Mesenchymal stem cell (in vitro differentiated cells and primary cell): ENCODE results near the gene NANOG.
"Not testable (repeated sequence)": the region's sequence is repeated elsewhere in the genome, so short reads cannot be mapped to it uniquely, and the experiment has no call there.

Experiments
- DNase-seq: peaks from one replicate; pipeline ENCODE4 v3.0.0-alpha.2; 2013
- H2AFZ ChIP-seq: one replicate; pipeline ENCODE4 v1.6.1; 2013; ENCODE audit warnings: low read depth, mild to moderate bottlenecking, control low read depth, inconsistent platforms, low read length, moderate library complexity
- H2AK5ac ChIP-seq: 2 replicates; pipeline ENCODE4 v1.6.1; 2013; ENCODE audit warnings: low read length, moderate library complexity, mild to moderate bottlenecking, inconsistent platforms; ENCODE audit not compliant: severe bottlenecking
- H2BK120ac ChIP-seq: one replicate; pipeline ENCODE4 v1.6.1; 2013; ENCODE audit warnings: low read depth, mild to moderate bottlenecking, inconsistent platforms, low read length, moderate library complexity
- H2BK12ac ChIP-seq, 2 experiments: one replicate each; pipeline ENCODE4 v1.6.1; 2013; ENCODE audit warnings: inconsistent platforms in 2 of 2, low read length in 2 of 2, mild to moderate bottlenecking in 2 of 2, moderate library complexity in 2 of 2, control low read depth in 1 of 2
- H2BK15ac ChIP-seq: one replicate; pipeline ENCODE4 v1.6.1; 2013; ENCODE audit warnings: mild to moderate bottlenecking, low read depth, inconsistent platforms; ENCODE audit not compliant: poor library complexity, severe bottlenecking
- H2BK5ac ChIP-seq: 2 replicates; pipeline ENCODE4 v1.6.1; 2013; ENCODE audit warnings: low read depth, mild to moderate bottlenecking, low read length, control low read depth, inconsistent platforms; ENCODE audit not compliant: poor library complexity, severe bottlenecking
- H3K14ac ChIP-seq, 2 experiments: one replicate each; pipeline ENCODE4 v1.6.1; 2013; ENCODE audit warnings: inconsistent platforms in 2 of 2, low read length in 2 of 2, control low read depth in 1 of 2, mild to moderate bottlenecking in 1 of 2, moderate library complexity in 1 of 2
- H3K18ac ChIP-seq, 2 experiments: one replicate each; pipeline ENCODE4 v1.6.1; 2013; ENCODE audit warnings: inconsistent platforms in 2 of 2, low read length in 2 of 2, control low read depth in 1 of 2, low read depth in 1 of 2, mild to moderate bottlenecking in 1 of 2
- H3K23ac ChIP-seq, 2 experiments: one replicate each; pipeline ENCODE4 v1.6.1; 2013; ENCODE audit warnings: inconsistent platforms in 2 of 2, low read length in 2 of 2, mild to moderate bottlenecking in 2 of 2, moderate library complexity in 2 of 2, control low read depth in 1 of 2
- H3K27ac ChIP-seq: 2 replicates; pipeline ENCODE4 v1.5.1; 2013; ENCODE audit warnings: mild to moderate bottlenecking, moderate library complexity, low read length, control low read depth, inconsistent platforms; ENCODE audit not compliant: poor library complexity, severe bottlenecking
- H3K27me3 ChIP-seq, 2 experiments: 2 replicates each; pipeline versions ENCODE4 v1.6.1 to v1.7.0; 2013; ENCODE audit warnings: low read length in 2 of 2, mild to moderate bottlenecking in 2 of 2, moderate library complexity in 2 of 2, control low read depth in 1 of 2, inconsistent platforms in 1 of 2; ENCODE audit not compliant: control insufficient read depth in 1 of 2, insufficient read depth in 1 of 2
- H3K36me3 ChIP-seq, 2 experiments: 2 replicates each; pipeline versions ENCODE4 v1.6.1 to v1.7.0; 2013; ENCODE audit warnings: low read length in 2 of 2, control low read depth in 1 of 2, inconsistent platforms in 1 of 2, low read depth in 1 of 2, mild to moderate bottlenecking in 1 of 2; ENCODE audit not compliant: insufficient read depth in 2 of 2, control insufficient read depth in 1 of 2
- H3K4ac ChIP-seq, 2 experiments: one replicate each; pipeline ENCODE4 v1.6.1; 2013; ENCODE audit warnings: inconsistent platforms in 2 of 2, low read length in 2 of 2, mild to moderate bottlenecking in 2 of 2, moderate library complexity in 2 of 2, control low read depth in 1 of 2, low read depth in 1 of 2
- H3K4me1 ChIP-seq: 2 replicates; pipeline ENCODE4 v1.6.1; 2013; ENCODE audit warnings: low read depth, low read length, control low read depth; ENCODE audit not compliant: control insufficient read depth, insufficient read depth
- H3K4me2 ChIP-seq: 2 replicates; pipeline ENCODE4 v1.6.1; 2013; ENCODE audit warnings: low read length, mild to moderate bottlenecking, inconsistent platforms; ENCODE audit not compliant: poor library complexity, severe bottlenecking
- H3K4me3 ChIP-seq, 2 experiments: 2 replicates each; pipeline versions ENCODE4 v1.5.1 to v1.7.0; 2013; ENCODE audit warnings: low read length in 2 of 2, mild to moderate bottlenecking in 2 of 2, control low read depth in 1 of 2, low read depth in 1 of 2; ENCODE audit not compliant: insufficient read depth in 1 of 2
- H3K79me1 ChIP-seq: replicated peaks from 2 replicates; pipeline ENCODE4 v1.6.1; 2013; ENCODE audit warnings: mild to moderate bottlenecking, control low read depth, low read length, inconsistent platforms; ENCODE audit not compliant: poor library complexity, severe bottlenecking
- H3K9ac ChIP-seq: 2 replicates; pipeline ENCODE4 v1.7.0; 2013; ENCODE audit warnings: mild to moderate bottlenecking, low read length, moderate library complexity
- H3K9me3 ChIP-seq: 2 replicates; pipeline ENCODE4 v1.7.0; 2013; ENCODE audit warnings: mild to moderate bottlenecking, low read length; ENCODE audit not compliant: control insufficient read depth
- H4K8ac ChIP-seq: one replicate; pipeline ENCODE4 v1.6.1; 2013; ENCODE audit warnings: inconsistent platforms, mild to moderate bottlenecking, low read length, moderate library complexity
- H4K91ac ChIP-seq: one replicate; pipeline ENCODE4 v1.6.1; 2013; ENCODE audit warnings: mild to moderate bottlenecking, low read length, inconsistent platforms
- WGBS: methylation state at CpG from one replicate; pipeline ENCODE4 v1.1.7; 2013; ENCODE audit warnings: mixed read lengths; 5-methylcytosine and 5-hydroxymethylcytosine counted together

The NANOG gene

GRCh38 chr12:7782055-7782454 lies 7.1 kb upstream of the NANOG start:
- no peak overlapping the region for H2BK12ac ChIP-seq

DNA sequence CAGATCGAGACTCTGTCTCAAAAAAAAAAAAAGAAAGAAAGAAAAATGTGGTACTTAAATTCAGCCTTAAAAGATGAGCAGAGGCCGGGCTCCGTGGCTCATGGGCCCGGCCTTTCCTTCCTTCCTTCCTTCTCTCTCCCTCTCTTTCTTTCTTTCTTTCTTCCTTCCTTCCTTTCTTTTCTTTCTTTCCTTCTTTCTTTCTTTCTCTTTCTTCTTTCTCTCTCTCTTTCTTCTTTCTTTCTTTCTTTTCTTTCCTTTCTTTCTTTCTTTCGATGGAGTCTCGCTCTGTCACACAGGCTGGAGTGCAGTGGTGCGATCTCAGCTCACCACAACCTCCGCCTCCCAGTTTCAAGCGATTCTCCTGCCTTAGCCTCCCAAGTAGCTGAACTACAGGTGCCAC lies 5.8 kb upstream of the NANOG start:
- not testable (repeated sequence) for H3K4me1 ChIP-seq, H2AK5ac ChIP-seq, H3K4me2 ChIP-seq, H3K9me3 ChIP-seq, H2BK15ac ChIP-seq, H4K91ac ChIP-seq, H4K8ac ChIP-seq, H2BK5ac ChIP-seq, H3K4me3 ChIP-seq, H3K9ac ChIP-seq, H3K79me1 ChIP-seq, H3K18ac ChIP-seq, H2BK12ac ChIP-seq, H3K4ac ChIP-seq, H3K36me3 ChIP-seq, H3K14ac ChIP-seq, H3K23ac ChIP-seq, DNase-seq, H3K27ac ChIP-seq, H2AFZ ChIP-seq, H2BK120ac ChIP-seq
- 91% methylated on average over 8 of the region's 9 CpGs for WGBS
- peaks cover 9 to 22% of the 10 kb centered on the region in 2 experiments for H3K27me3 ChIP-seq

More at GRCh38 chr12:7782055-7782454, 7.1 kb upstream of the NANOG start:
- H3K27me3 ChIP-seq, result peaks cover 0 to 9% of the 10 kb centered on the region in 2 experiments
- no peaks in the 10 kb centered on the region for H3K36me3 ChIP-seq
- H3K4me2 ChIP-seq, result no peak overlapping the region
- H3K4me1 ChIP-seq, result no peaks in the 10 kb centered on the region
- WGBS, result 90% methylated on average over 6 of the region's 6 CpGs
- H3K14ac ChIP-seq, result no peak overlapping the region
- no peak overlapping the region for H3K4ac ChIP-seq
- no peak overlapping the region for H4K8ac ChIP-seq
- no peak overlapping the region for H2BK15ac ChIP-seq
- no peak overlapping the region for H3K18ac ChIP-seq
- H3K27ac ChIP-seq, result no peak overlapping the region
- no peak overlapping the region for H3K9ac ChIP-seq
- H3K9me3 ChIP-seq, result no peaks in the 10 kb centered on the region
- H3K4me3 ChIP-seq, result no peak overlapping the region
- H2BK120ac ChIP-seq, result no peak overlapping the region
- no peak overlapping the region for H3K23ac ChIP-seq
- no peak overlapping the region for H4K91ac ChIP-seq
- H3K79me1 ChIP-seq, result no peaks in the 10 kb centered on the region
- no peak for DNase-seq
- H2BK5ac ChIP-seq, result no peak overlapping the region
- no peak overlapping the region for H2AK5ac ChIP-seq
- no peak overlapping the region for H2AFZ ChIP-seq

DNA sequence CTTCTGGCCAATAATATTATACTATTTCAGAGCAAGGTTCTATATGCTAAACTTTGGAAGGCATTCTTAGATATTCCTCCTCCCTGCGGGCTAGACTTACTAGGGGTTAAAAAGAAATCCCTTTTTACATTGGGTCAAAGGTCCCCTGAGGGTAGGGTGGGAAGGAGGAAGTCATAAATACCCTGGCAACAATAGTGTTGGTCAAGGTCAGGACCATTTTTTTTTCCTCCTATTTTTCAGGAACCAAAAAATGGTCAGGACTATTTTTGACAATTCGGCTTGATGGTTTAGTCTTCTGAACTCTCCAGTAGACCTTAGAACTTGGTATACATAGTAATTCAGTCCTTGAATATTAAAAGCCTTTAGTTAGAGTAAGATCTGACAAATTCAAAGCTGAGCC lies 4.5 kb upstream of the NANOG start:
- no peak overlapping the region for H3K4me2 ChIP-seq
- H2BK12ac ChIP-seq, result no peak overlapping the region
- H2BK5ac ChIP-seq, result no peak overlapping the region
- H4K91ac ChIP-seq, result no peak overlapping the region
- DNase-seq, result no peak
- H3K4ac ChIP-seq, result no peak overlapping the region
- no peak overlapping the region for H2AFZ ChIP-seq
- H4K8ac ChIP-seq, result no peak overlapping the region
- H3K9ac ChIP-seq, result no peak overlapping the region
- peaks cover 13 to 27% of the 10 kb centered on the region in 2 experiments for H3K27me3 ChIP-seq
- H3K27ac ChIP-seq, result no peak overlapping the region
- H2BK15ac ChIP-seq, result no peak overlapping the region
- no peaks in the 10 kb centered on the region for H3K9me3 ChIP-seq
- H3K36me3 ChIP-seq, result no peaks in the 10 kb centered on the region
- no peak overlapping the region for H2AK5ac ChIP-seq
- H2BK120ac ChIP-seq, result no peak overlapping the region
- WGBS, result 82% methylated on average over 1 of the region's 2 CpGs
- H3K23ac ChIP-seq, result no peak overlapping the region
- H3K4me3 ChIP-seq, result no peak overlapping the region
- no peaks in the 10 kb centered on the region for H3K4me1 ChIP-seq
- no peak overlapping the region for H3K14ac ChIP-seq
- H3K18ac ChIP-seq, result no peak overlapping the region
- H3K79me1 ChIP-seq, result no peaks in the 10 kb centered on the region

DNA sequence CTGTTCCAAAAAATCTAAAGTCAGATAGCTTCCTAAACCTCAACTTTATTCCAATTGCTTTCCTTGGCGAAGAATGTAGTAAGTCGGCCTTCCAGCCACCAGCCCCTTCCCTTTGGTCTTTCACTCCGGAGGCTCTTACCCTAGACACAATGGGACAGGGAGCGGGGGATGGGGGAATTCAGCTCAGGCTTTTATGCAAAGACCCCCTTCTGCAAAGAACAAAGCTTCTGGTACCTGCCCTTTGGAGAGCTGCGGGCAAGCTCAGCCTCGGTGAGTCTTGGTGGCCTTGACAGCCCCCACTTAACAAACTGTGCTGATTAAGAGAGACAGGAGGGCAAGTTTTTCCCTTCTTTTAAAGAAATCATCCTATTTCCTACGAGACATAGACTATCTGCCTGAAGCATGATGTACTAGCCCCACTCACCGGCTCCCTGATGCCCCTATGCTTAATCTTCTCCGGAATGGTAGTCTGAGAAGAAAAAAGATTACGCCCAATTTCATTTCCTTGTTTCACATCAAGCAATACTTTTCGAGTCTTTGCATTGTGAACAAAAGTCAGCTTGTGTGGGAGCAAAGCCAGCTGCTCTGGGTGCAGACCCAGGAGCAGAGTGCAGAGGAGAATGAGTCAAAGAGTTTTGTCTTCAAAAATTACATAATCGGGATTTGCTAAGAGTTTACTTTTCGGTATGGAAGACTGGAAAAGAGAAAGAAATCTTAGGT lies 1.5 kb upstream of the NANOG start:
- Histone ChIP-seq H2BK120ac (no peak overlapping the region), H3K14ac (no peak overlapping the region), H4K91ac (no peak overlapping the region), H3K23ac (no peak overlapping the region), H2BK5ac (no peak overlapping the region), H3K4me2 (no peak overlapping the region), H3K4ac (no peak overlapping the region), H4K8ac (no peak overlapping the region), H3K4me3 (peak overlapping the region in 1 of 2 experiments; percentile 46), H3K9ac (no peak overlapping the region), H3K36me3 (no peaks in the 10 kb centered on the region), H2BK12ac (no peak overlapping the region), H2AK5ac (no peak overlapping the region), H2AFZ (no peak overlapping the region), H3K79me1 (no peaks in the 10 kb centered on the region), H3K9me3 (no peaks in the 10 kb centered on the region), H2BK15ac (no peak overlapping the region), H3K18ac (no peak overlapping the region), H3K27me3 (peaks cover 21 to 43% of the 10 kb centered on the region in 2 experiments), H3K4me1 (no peaks in the 10 kb centered on the region), H3K27ac (no peak overlapping the region)
- no peak for DNase-seq
- WGBS, result 44% methylated on average over 11 of the region's 13 CpGs
